ENCODE measurements around the gene CNTNAP2. TPM values are rescaled to one million over a fixed set of nuclear protein-coding genes. Genes with fewer than 3 reads are reported as not detected.
"Not testable (repeated sequence)": the region's sequence is repeated elsewhere in the genome, so short reads cannot be mapped to it uniquely, and the experiment has no call there.

Gene CNTNAP2
- total RNA-seq, 2 experiments from 2014 or later = not detected

- ChIA-PET CTCF (interaction anchor here (1.4 kb wide), 1 partner anchor 25 kb away, joined by 3 read pairs; no protein-coding TSS in a partner anchor), POLR2A (no interaction called here)
- DNase-seq (no peak), ATAC-seq (no peak)
- Mint-ChIP-seq H3K27me3 (ENCODE audit: low read depth) (peaks cover 7% of the 10 kb centered on the region), H3K4me3 (no peak overlapping the region), H3K36me3 (ENCODE audit: low read depth) (no peaks in the 10 kb centered on the region), H3K27ac (no peak overlapping the region), H3K4me1 (ENCODE audit: low read depth) (no peaks in the 10 kb centered on the region), H3K9me3 (ENCODE audit: insufficient read depth) (no peaks in the 10 kb centered on the region)
These were observed 2170.9 kb downstream of the CNTNAP2 start for GRCh38 chr7:148287538-148287937.

GRCh38 chr7:148288592-148289151 lies 2172.1 kb downstream of the CNTNAP2 start:
- Mint-ChIP-seq H3K36me3 (ENCODE audit: low read depth) (no peaks in the 10 kb centered on the region), H3K27ac (no peak overlapping the region), H3K9me3 (ENCODE audit: insufficient read depth) (no peaks in the 10 kb centered on the region), H3K4me1 (ENCODE audit: low read depth) (no peaks in the 10 kb centered on the region), H3K4me3 (no peak overlapping the region), H3K27me3 (ENCODE audit: low read depth) (peaks cover 10% of the 10 kb centered on the region)
- DNase-seq = no peak
- ChIA-PET CTCF (no interaction called here), POLR2A (no interaction called here)
- ATAC-seq = no peak

GRCh38 chr7:148289630-148290029 lies 2173.0 kb downstream of the CNTNAP2 start:
- no peak for ATAC-seq
- CTCF ChIA-PET = no interaction called here
- DNase-seq = no peak
- POLR2A ChIA-PET = no interaction called here
- no peaks in the 10 kb centered on the region for H3K4me1 Mint-ChIP-seq (ENCODE audit: low read depth)
- no peak overlapping the region for H3K27ac Mint-ChIP-seq
- no peak overlapping the region for H3K4me3 Mint-ChIP-seq
- H3K9me3 Mint-ChIP-seq (ENCODE audit: insufficient read depth) = no peaks in the 10 kb centered on the region
- H3K36me3 Mint-ChIP-seq (ENCODE audit: low read depth) = no peaks in the 10 kb centered on the region
- peaks cover 10% of the 10 kb centered on the region for H3K27me3 Mint-ChIP-seq (ENCODE audit: low read depth)

- no peak overlapping the region for H3K4me3 Mint-ChIP-seq
- H3K27ac Mint-ChIP-seq = no peak overlapping the region
- H3K4me1 Mint-ChIP-seq (ENCODE audit: low read depth) = no peaks in the 10 kb centered on the region
- DNase-seq = no peak
- ChIA-PET CTCF (no interaction called here), POLR2A (no interaction called here)
- H3K27me3 Mint-ChIP-seq (ENCODE audit: low read depth) = peaks cover 6% of the 10 kb centered on the region
- H3K9me3 Mint-ChIP-seq (ENCODE audit: insufficient read depth) = no peaks in the 10 kb centered on the region
- no peak for ATAC-seq
- H3K36me3 Mint-ChIP-seq (ENCODE audit: low read depth) = no peaks in the 10 kb centered on the region
These were observed 2173.9 kb downstream of the CNTNAP2 start for GRCh38 chr7:148290538-148290937.

- H3K27me3 Mint-ChIP-seq (ENCODE audit: low read depth) = peaks cover 6% of the 10 kb centered on the region
- no peak overlapping the region for H3K4me3 Mint-ChIP-seq
- ATAC-seq (no peak), DNase-seq (no peak)
- H3K9me3 Mint-ChIP-seq (ENCODE audit: insufficient read depth) = no peaks in the 10 kb centered on the region
- CTCF ChIA-PET = no interaction called here
- POLR2A ChIA-PET = no interaction called here
- no peaks in the 10 kb centered on the region for H3K4me1 Mint-ChIP-seq (ENCODE audit: low read depth)
- no peak overlapping the region for H3K27ac Mint-ChIP-seq
- H3K36me3 Mint-ChIP-seq (ENCODE audit: low read depth) = no peaks in the 10 kb centered on the region
These were observed 2175.2 kb downstream of the CNTNAP2 start for GRCh38 chr7:148291799-148292198.

GRCh38 chr7:148296994-148297644 lies 2180.5 kb downstream of the CNTNAP2 start:
- ATAC-seq = no peak
- no peaks in the 10 kb centered on the region for H3K4me1 Mint-ChIP-seq (ENCODE audit: low read depth)
- H3K27ac Mint-ChIP-seq = no peak overlapping the region

GRCh38 chr7:148298768-148299167 lies 2182.2 kb downstream of the CNTNAP2 start:
- H3K36me3 Mint-ChIP-seq (ENCODE audit: low read depth); CTCF ChIA-PET; H3K4me3 Mint-ChIP-seq; POLR2A ChIA-PET; H3K27ac Mint-ChIP-seq; DNase-seq; H3K4me1 Mint-ChIP-seq (ENCODE audit: low read depth); ATAC-seq; H3K9me3 Mint-ChIP-seq (ENCODE audit: insufficient read depth); H3K27me3 Mint-ChIP-seq (ENCODE audit: low read depth): not testable (repeated sequence)

More at GRCh38 chr7:148296994-148297644, 2180.5 kb downstream of the CNTNAP2 start:
- POLR2A ChIA-PET = no interaction called here
- peaks cover 3% of the 10 kb centered on the region for H3K27me3 Mint-ChIP-seq (ENCODE audit: low read depth)
- CTCF ChIA-PET = no interaction called here
- H3K9me3 Mint-ChIP-seq (ENCODE audit: insufficient read depth) = no peaks in the 10 kb centered on the region
- H3K36me3 Mint-ChIP-seq (ENCODE audit: low read depth) = no peaks in the 10 kb centered on the region
- no peak overlapping the region for H3K4me3 Mint-ChIP-seq
- DNase-seq = no peak

- ChIA-PET CTCF (no interaction called here), POLR2A (no interaction called here)
- no peaks in the 10 kb centered on the region for H3K36me3 Mint-ChIP-seq (ENCODE audit: low read depth)
- DNase-seq (no peak), ATAC-seq (no peak)
- no peak overlapping the region for H3K27ac Mint-ChIP-seq
- no peaks in the 10 kb centered on the region for H3K9me3 Mint-ChIP-seq (ENCODE audit: insufficient read depth)
- H3K27me3 Mint-ChIP-seq (ENCODE audit: low read depth) = no peaks in the 10 kb centered on the region
- no peak overlapping the region for H3K4me3 Mint-ChIP-seq
- peaks cover 4% of the 10 kb centered on the region for H3K4me1 Mint-ChIP-seq (ENCODE audit: low read depth)
These were observed 2183.0 kb downstream of the CNTNAP2 start for GRCh38 chr7:148299350-148300276.

- ATAC-seq, POLR2A ChIA-PET, CTCF ChIA-PET: not testable (repeated sequence)
These were observed 2185.8 kb downstream of the CNTNAP2 start for GRCh38 chr7:148302436-148302835.

GRCh38 chr7:148303295-148304082 lies 2186.9 kb downstream of the CNTNAP2 start:
- H3K9me3 Mint-ChIP-seq (ENCODE audit: insufficient read depth) = no peaks in the 10 kb centered on the region
- H3K4me1 Mint-ChIP-seq (ENCODE audit: low read depth) = peaks cover 8% of the 10 kb centered on the region
- POLR2A ChIA-PET = no interaction called here
- DNase-seq (no peak), ATAC-seq (no peak)
- no peaks in the 10 kb centered on the region for H3K36me3 Mint-ChIP-seq (ENCODE audit: low read depth)
- CTCF ChIA-PET = no interaction called here
- no peak overlapping the region for H3K27ac Mint-ChIP-seq
- H3K27me3 Mint-ChIP-seq (ENCODE audit: low read depth) = no peaks in the 10 kb centered on the region
- no peak overlapping the region for H3K4me3 Mint-ChIP-seq

More at GRCh38 chr7:148302436-148302835, 2185.8 kb downstream of the CNTNAP2 start:
- H3K4me3 Mint-ChIP-seq; H3K36me3 Mint-ChIP-seq (ENCODE audit: low read depth); H3K27me3 Mint-ChIP-seq (ENCODE audit: low read depth); H3K27ac Mint-ChIP-seq; H3K9me3 Mint-ChIP-seq (ENCODE audit: insufficient read depth); H3K4me1 Mint-ChIP-seq (ENCODE audit: low read depth); DNase-seq: not testable (repeated sequence)

GRCh38 chr7:148304083-148304335 lies 2187.4 kb downstream of the CNTNAP2 start:
- no peaks in the 10 kb centered on the region for H3K27me3 Mint-ChIP-seq (ENCODE audit: low read depth)
- no peaks in the 10 kb centered on the region for H3K9me3 Mint-ChIP-seq (ENCODE audit: insufficient read depth)
- no peak for DNase-seq
- H3K4me3 Mint-ChIP-seq = no peak overlapping the region
- ChIA-PET POLR2A (no interaction called here), CTCF (no interaction called here)
- no peak overlapping the region for H3K27ac Mint-ChIP-seq
- no peak for ATAC-seq
- H3K4me1 Mint-ChIP-seq (ENCODE audit: low read depth) = peaks cover 8% of the 10 kb centered on the region
- no peaks in the 10 kb centered on the region for H3K36me3 Mint-ChIP-seq (ENCODE audit: low read depth)

GRCh38 chr7:148304456-148304855 lies 2187.9 kb downstream of the CNTNAP2 start:
- ChIA-PET CTCF (no interaction called here), POLR2A (no interaction called here)
- H3K4me1 Mint-ChIP-seq (ENCODE audit: low read depth) = peaks cover 8% of the 10 kb centered on the region
- H3K9me3 Mint-ChIP-seq (ENCODE audit: insufficient read depth) = no peaks in the 10 kb centered on the region
- no peaks in the 10 kb centered on the region for H3K36me3 Mint-ChIP-seq (ENCODE audit: low read depth)
- DNase-seq (no peak), ATAC-seq (no peak)
- no peak overlapping the region for H3K4me3 Mint-ChIP-seq
- no peaks in the 10 kb centered on the region for H3K27me3 Mint-ChIP-seq (ENCODE audit: low read depth)
- no peak overlapping the region for H3K27ac Mint-ChIP-seq
